ENCODE measurements around the gene COL4A2.

- TF ChIP-seq POLR2A (IDR thresholded peaks at IDR 0.05): no peak
- TF ChIP-seq CTCF (IDR thresholded peaks at IDR 0.05): no peak
Observed at GRCh38 chr13:110277357-110277975, 29.6 kb upstream of the COL4A2 start.

Data from right lobe of liver (tissue), 4 donors.